NCI-H1436 (cell line): ENCODE measurements around the gene LAMA3.

Experiments
- DNase-seq: peaks from one replicate; lab custom pipeline; 2025; lab: John Stamatoyannopoulos, UW

LAMA3 gene

DNA sequence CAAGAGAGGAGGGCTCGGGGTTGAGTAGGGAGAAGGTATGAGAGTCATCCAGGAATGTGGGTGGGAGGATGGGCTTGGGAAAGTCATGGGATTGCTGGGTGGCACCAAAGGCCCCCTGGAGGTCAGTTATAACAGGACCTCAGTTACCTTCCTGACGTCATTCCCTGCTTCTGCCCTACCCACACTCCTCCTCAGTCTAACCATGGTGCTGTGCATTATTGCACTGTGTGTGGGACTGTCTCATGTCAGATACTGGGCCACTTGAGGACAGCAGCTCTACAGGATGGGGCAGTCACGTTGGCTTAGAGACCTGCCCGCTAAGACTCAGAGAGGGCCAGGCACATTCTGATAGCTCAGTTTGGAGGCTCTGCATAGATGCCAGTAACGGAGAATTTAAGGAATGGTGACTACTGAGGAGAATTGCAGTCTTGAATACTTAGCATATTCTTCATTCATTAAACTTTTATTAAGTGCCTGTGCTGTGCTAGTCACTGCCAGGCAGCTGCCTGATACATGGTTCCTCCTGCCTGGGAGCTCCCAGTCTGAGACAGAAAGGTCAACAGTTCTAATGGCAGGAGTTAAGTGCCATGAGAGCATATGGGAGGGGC lies 90.5 kb downstream of the LAMA3 start:
- no peak for DNase-seq

- DNase-seq: no peak
Observed at GRCh38 chr18:23784832-23785245, 95.6 kb downstream of the LAMA3 start.

- DNase-seq: no peak
Observed at GRCh38 chr18:23793051-23793450, 103.8 kb downstream of the LAMA3 start.

DNA sequence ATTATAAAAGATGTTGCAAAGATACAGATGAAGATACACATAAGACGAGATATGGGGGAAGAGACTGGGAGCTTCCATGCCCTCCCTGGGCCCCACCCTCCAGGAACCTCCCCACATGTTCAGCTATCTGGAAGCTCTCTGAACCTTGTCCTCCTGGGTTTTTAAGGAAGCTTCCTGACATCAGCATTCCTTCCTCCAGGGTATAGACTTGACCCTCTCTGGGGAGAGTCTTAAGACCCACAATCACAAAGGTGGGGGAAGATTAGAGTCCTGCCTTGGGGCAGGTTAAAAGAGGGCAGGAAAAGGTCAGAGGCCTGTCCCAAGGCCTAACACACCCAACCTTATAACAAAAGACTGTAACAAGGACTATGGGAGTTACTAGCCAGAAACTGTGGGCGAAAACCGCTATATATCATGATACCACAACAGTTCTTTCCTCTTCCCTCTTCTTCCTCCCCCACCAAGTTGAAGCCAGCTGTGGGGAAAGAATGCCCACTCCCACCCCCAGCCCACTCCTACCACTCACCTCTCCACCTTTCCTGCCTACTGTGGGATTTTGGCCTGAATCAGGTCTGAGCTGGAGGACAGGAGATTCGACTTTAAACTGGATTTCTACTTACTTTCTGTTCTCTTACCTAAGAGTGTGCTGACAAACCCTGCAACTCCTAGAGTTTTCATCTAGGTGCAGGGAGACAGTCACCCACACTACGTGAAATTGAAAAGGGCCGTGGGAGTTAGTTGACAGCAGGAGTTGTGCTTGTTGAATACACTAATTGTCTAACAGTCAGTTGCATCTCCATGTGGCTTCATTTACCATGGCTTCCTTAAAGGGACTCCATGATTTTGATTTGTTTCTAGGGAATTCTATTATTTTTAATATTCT lies 105.0 kb downstream of the LAMA3 start:
- no peak for DNase-seq

- DNase-seq: no peak
Observed at GRCh38 chr18:23798249-23798648, 109.0 kb downstream of the LAMA3 start.

DNA sequence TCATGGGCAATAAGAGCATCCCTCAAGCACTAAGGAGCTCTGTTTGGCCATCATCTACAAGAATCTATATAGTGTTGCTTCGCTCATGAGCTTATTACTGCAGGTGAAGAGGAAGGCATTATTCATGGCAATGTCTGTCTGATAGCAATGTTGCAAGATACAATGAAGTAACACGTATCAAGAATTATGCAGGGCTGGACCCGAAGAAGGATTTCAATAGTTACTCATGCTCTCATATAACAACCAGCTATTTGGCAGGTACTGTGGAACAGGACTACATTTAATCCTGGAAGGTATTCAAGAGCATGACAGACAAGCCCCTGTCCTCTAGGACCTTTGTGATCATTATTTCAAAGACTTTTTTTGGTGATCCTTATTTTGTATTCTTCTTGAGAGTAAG lies 109.6 kb downstream of the LAMA3 start:
- no peak for DNase-seq

GRCh38 chr18:23799540-23799939 lies 110.3 kb downstream of the LAMA3 start:
- no peak for DNase-seq

DNA sequence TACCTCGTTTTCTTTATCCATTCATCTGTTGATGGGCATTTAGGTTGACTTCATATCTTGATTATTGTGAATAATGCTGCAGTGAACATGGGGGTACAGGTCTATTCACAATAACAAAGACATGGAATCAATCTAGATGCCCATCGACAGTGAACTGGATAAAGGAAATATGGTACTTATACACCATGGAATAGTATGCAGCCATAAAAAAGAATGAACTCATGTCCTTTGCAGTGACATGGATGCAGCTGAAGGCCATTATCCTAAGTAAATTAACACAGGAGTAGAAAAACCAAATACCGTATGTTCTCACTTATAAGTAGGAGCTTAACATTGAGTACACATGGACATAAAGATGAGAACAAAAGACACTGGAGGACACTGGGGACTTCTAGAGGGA lies 111.6 kb downstream of the LAMA3 start:
- no peak for DNase-seq

GRCh38 chr18:23802817-23803216 lies 113.6 kb downstream of the LAMA3 start:
- no peak for DNase-seq

GRCh38 chr18:23803755-23804154 lies 114.5 kb downstream of the LAMA3 start:
- DNase-seq: no peak

- no peak for DNase-seq
Observed at GRCh38 chr18:23805898-23806297, 116.6 kb downstream of the LAMA3 start.

GRCh38 chr18:23809415-23809814 lies 120.2 kb downstream of the LAMA3 start:
- DNase-seq: no peak

GRCh38 chr18:23810396-23810795 lies 121.1 kb downstream of the LAMA3 start:
- DNase-seq: no peak

- DNase-seq: no peak
Observed at GRCh38 chr18:23811176-23811575, 121.9 kb downstream of the LAMA3 start.

DNA sequence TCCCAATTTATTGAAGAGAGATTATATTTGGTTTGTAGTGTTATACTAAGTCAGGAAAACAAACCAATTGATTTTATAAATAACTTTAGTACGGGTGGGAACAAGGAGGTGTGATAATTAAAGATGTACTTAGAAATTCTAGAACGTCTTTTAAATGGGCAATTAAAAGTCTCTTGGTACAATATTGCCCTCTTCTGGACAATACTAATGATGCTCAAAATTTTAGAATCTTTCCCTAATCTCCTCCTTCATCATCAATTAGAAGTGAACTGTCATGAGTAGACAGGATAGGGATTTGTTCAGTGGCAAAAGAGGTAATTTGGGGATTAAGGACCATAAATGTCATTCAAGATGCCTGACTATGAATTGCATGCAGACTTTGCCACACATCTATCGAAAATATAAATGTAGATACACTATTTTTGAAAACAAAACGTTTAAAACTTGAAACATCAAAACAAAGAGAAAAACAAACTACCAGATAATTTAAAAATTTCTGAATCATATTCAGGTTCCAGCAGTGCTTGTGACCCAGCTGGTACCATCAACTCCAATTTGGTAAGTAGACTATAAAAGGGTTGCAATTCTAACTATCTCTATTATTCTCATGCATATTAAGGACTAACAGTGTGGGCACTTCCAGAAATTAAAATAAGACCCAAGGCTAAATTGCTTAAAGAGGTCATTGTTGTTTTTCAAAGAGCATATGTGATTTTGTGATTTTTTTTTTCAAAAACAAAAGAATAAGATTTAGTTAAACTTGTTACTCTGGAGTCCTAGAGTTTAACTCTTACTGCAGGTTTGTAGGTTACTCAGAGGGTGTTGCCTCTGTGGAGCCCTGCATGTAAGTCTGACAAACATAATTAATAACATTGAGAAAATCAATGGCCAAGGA lies 123.5 kb downstream of the LAMA3 start:
- no peak for DNase-seq

GRCh38 chr18:23814991-23815614 lies 125.8 kb downstream of the LAMA3 start:
- no peak for DNase-seq

DNA sequence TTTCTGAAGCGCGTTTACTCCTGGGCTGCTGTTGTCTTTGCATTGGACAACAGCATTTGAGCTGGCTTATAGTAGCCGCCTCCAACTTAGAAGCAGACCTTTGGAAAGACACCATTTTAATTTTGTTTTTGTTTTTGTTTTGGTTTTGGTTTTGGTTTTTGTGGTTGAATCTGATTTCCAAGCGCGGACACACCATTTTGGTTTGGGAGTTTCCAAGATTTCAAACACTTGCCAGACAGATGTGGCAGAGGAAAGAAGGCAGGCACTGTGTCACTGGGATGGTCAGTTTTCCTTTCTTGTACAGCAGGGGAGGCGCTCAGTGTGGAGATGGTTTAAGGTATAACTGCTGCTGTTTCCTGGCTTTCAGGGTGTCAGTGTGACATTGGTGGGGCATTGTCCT lies 126.8 kb downstream of the LAMA3 start:
- DNase-seq: no peak

DNA sequence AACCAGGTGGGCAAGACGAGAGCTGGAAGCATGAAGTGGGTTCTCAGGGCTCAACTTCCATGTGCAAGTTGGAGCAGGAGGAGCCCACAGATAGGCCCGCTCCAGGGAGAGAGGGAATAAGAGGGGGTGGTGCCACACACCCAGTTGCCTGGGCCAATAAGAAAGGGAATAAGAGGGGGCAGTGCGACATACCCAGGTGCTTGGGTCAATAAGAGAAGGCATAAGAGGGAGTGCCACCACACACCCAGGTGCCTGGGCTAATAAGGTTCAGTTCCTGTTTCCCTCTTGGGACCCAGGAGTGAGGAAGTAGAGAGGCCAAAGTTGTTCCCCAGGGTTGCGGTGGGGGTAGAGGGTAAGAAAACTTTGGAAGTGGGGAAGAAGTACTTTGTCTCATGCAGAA lies 127.5 kb downstream of the LAMA3 start:
- DNase-seq: no peak

GRCh38 chr18:23819001-23819400 lies 129.7 kb downstream of the LAMA3 start:
- no peak for DNase-seq

DNA sequence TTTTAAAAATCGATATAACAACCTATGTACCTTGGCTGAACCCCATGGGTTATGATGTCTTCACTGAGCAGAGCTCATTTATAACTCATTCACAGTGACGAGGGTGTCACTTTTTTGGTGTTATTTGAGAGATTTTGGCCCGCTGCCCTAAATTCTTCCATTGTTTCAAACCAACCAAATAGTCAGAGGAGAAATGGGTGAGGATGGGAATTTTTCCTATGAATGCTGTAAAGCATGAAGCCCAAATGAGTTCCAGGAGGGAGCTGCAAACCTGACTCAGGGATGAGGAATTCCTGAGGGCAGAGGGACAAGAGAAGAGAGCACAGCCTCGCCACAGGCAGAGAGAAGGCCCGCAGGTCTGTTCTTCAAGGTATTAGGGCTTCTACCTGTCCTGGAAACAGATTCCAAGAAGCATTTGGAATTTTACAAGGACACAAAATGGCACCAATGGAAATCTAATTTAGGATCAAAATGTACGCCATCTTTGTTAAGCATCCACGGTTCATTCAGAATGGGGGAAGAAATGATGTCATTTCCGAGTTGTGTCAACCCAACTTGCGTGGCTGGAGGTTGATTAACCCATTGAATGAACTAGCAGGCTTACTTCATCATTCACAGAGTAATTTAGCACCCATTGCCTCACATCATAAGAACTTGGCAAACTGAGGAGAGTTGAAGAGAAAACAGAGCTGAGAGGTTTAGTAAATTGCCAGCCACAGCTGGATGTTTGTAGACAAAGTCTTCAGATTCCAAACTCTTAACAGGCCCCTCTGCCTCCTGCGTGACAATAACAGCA lies 133.5 kb downstream of the LAMA3 start:
- no peak for DNase-seq

DNA sequence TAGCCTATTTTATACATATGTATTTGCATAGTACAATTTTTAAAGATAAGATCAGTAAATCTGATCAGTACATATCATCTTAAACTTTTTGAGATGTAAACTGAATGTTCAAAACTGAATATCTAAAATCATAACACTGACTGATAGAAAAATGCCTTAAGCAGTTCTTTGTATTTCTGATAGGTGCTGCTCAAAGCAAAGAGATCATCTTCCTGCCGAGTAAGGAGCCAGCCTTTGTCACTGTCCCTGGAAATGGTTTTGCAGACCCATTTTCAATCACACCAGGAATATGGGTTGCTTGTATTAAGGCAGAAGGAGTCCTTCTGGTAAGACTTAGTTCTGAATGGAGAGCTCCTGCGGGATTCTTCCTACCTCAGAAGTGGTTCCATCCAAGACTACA lies 135.0 kb downstream of the LAMA3 start:
- DNase-seq: no peak
